ENCODE results near the gene OBP2A.
"Not testable (repeated sequence)": the region's sequence is repeated elsewhere in the genome, so short reads cannot be mapped to it uniquely, and the experiment has no call there.

Gene OBP2A

DNA sequence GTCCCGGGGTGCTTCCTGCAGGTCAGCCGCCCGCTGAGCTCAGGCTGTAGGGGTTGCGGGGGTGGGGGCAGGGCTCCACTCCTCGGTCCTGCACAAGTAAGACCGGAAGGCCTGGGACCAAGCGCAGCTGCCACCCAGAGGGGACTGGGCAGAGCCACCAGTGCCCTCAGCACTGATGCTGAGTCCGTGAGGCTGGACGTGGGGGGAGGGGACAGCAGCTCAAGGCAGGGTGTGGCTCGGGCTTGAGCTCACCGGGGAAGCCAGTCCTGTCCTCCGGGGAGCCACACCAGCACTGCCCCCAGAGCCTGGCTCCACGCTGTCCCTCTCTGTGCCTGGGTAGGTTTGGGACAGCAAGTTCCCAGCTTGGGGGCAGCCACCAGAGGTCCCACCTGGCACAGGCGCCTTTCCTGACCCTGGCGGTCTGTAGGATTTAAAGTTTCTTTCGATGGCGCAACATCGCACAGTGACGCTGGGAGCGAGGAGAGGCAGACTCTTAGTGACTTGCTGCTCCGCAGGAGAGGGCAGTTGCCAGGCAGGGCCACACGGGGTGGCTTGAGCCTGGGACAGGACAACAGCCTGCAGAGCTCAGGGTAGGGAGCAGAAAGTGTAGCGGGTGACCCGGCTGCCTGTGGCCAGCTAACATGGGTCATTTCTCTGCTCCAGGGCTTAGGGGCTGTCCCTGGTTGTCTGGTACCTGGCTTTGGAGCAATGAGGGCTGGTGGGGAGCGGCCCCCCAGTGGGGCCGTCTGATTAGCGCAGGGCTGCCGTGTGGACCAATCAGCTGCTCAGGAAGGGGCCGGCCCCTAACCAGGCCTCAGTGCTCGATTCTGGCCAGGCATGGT is 19.0 kb upstream of the OBP2A start:
- DNase-seq (ENCODE audit: low read depth): no peak

DNA sequence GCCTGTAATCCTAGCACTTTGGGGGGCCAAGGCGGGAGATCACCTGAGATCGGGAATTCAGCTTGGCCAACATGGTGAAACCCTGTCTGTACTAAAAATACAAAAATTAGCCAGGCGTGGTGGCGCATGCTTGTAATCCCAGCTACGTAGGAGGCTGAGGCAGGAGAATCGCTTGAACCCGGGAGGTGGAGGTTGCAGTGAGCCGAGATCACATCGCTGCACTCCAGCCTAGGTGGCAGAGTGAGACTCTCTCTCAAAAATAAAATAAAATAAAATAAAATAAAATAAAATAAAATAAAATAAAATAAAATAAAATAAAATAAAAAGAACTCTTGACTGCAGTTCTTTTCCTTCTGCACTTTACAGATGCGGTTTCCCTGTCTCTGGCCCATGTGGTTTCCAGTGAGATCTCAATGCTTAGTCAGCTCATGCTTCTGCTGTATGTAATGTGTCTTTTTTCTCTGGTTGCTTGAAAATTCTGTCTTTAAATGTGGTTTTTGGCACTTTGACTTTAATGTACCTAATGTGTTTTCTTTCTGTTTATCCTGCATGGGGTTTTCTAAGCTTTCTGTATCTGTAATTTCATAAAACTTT is 17.0 kb upstream of the OBP2A start:
- DNase-seq (ENCODE audit: low read depth): not testable (repeated sequence)

DNA sequence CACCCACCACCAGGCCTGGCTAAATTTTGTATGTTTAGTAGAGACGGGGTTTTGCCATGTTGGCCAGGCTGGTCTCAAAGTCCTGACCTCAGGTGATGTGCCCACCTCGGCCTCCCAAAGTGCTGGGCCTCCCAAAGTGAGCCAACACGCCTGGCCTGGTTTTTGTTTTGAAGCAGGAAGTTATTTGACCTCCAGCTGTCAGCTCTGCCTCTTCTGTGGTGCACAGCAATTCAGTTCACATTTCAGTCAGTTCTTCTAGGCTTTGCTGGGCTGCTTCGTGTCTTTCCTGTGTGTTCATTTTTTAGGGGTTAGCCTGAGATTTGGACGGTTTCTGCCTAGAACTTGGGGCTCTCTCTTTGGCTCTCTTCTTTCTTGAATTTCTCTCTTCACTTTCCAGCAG is 15.8 kb upstream of the OBP2A start:
- no peak for DNase-seq (ENCODE audit: low read depth)

DNA sequence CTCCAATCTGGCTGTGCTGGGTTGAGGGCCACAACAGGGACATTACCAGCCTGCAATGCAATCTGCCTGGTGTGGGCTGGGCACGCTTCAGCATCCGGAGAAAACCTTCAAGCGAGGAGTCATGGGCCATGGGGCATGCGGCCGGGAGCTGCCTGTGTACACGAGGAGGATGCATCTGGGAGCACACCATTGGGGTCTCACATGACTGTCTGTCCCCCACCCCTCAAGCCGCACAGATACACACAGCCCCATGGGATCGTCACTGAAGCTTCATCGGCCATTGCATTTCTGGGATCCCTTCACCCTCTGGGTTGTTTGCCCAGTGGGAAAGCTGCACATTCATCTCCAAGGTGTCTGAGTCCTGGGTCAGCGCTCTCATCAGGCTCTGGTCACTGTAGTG is 14.8 kb upstream of the OBP2A start:
- no peak for DNase-seq (ENCODE audit: low read depth)

DNA sequence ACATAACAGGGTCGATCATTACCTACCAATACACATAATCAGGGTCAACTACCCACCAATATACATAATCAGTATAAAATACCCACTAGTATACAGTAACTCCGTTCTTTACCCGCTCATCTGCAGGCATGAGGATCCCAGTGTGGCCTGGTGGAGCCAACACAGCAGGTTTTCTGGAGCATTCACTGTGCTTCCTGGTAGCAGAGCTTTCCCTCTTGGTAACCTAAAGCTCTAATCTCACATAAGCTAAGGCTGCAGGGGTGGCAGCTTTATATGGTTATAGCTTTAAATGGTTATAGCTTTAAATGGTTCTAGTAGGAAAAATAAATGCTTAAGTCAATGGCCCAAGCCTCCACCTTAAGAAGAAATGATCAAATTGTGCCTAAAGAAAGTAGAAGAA is 12.8 kb upstream of the OBP2A start:
- DNase-seq (ENCODE audit: low read depth): no peak

DNA sequence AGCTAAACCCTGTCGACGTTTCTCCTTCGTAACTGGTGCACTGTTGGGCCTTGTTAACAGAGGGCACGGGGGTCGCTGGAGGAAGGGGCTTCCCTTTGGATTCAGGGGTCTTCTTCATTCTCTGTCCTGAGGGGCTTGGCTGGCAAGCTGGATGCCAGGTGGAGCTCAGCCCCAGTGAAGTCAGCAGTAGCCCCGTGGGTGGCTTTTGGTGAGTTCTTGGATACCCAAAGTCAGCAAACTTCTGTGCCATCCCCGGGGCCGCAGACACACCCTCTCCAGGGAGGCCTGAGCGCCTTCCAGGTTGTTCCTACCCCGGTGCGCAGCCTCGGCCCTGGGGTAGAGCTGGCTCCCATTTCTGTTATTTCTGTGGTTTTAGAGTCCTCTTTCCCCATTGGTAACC is 12.3 kb upstream of the OBP2A start:
- no peak for DNase-seq (ENCODE audit: low read depth)

DNA sequence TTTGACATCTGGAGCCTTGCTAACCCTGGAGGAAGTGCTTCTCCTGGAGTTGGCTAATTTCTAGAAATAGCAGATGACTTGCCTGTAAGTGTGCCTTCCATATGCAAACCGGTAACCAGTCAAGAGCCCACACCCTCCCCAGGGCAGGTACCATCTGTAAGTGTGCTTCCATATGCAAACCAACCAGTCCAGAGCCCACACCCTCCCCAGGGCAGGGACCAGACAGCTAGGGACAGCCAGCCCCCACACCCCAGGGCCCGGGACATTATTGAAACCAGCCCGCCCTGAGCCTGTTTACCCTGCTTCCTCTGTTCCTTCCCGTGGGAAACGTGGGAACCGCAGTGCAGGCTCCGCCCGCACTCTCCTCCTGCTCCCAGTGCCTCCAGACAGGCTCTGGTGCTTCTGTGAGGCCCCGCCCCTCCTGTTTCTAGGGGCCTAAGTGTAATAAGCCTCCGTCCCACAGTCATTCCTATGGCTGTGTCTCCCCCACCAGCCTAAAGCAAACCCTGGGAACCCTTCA is 11.7 kb upstream of the OBP2A start:
- DNase-seq (ENCODE audit: low read depth): not testable (repeated sequence)

DNA sequence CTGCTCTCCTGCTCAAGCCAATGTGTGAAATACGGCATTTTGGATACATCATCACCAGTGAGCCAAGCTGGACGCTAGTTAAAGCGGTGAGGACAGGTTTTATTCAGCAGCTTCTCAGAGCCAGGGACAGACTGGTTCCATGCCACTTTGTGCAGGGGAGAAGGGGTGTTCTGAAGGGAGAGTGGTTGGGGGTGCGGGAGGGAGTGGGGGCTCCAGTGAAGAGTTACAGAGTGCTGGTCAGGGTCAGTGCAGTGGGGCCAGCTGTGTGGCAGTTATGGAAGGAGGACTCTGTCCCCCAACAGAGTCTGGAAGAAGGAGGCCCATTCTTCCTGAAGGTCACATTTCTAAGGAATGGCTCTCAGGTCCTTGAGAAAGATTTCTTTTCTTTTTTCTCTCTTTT is 11.1 kb upstream of the OBP2A start:
- not testable (repeated sequence) for DNase-seq (ENCODE audit: low read depth)

DNA sequence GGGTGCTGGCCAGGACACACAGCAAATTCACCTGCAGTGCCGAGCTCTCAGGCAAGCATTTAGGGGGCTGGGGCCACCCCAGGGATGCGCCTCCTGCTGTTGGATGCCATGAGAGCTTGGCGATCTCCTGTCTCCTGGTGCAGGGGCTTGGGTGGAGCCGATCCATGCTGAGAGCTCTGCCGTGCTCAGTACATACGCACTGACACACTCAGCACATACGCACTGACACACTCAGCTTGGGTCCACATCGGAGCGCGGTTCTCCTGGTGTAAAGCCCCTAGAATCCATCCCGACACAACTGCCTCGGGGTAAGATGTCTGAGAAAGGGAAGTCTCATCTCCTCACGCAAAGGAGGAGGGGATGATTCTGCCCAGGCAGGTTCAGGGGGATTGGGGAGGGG is 10.3 kb upstream of the OBP2A start:
- not testable (repeated sequence) for DNase-seq (ENCODE audit: low read depth)

DNA sequence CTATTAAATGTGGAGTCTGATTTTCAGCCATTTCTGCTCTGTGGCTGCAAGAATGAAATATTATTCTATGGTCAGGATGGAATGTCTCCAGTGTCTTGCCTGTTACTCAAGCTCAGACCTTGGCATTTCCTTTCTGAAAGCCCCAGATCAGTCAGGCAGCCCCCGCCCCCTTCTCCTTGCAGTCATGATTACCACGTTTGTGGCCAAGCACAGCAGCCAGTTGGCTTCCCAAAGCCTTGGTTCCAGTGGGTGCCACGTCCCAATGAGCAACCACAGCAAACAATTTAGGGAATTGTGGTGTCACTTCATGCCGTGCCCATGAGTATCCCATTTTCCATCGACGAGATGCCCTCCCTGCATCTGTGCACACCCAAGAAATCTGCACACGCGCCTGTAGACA is 9.7 kb upstream of the OBP2A start:
- peak; percentile 82 for DNase-seq (ENCODE audit: low read depth)

DNA sequence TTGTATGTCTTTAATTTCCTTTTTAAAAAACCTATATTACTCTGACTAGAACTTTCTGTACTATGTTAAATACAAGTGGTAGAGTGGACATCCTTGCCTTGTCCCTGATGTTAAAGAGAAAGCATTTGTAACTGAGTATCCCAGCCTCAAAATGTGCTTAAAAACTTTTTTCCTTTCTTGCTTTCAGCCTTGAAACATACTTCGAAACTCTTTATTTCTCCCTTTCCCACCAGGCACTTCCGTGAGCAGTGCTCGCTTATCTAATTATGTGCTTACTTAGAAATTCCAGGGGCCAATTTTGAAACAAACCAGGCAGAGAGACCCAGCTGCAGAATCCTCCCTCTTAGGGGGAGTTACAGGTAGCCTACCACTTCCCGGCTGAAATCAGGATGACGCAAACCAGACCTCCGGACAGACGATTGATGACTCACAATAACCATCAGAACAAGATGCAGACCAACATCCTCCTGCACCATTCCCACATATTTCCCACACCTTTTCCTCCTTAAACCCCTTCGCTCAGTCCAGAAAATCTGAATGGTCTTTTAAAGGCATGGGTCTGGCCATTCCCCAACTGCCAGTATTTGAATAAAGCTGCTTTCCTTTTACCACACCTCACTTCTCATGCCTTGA is 2.5 kb upstream of the OBP2A start:
- DNase-seq (ENCODE audit: low read depth): not testable (repeated sequence)

DNA sequence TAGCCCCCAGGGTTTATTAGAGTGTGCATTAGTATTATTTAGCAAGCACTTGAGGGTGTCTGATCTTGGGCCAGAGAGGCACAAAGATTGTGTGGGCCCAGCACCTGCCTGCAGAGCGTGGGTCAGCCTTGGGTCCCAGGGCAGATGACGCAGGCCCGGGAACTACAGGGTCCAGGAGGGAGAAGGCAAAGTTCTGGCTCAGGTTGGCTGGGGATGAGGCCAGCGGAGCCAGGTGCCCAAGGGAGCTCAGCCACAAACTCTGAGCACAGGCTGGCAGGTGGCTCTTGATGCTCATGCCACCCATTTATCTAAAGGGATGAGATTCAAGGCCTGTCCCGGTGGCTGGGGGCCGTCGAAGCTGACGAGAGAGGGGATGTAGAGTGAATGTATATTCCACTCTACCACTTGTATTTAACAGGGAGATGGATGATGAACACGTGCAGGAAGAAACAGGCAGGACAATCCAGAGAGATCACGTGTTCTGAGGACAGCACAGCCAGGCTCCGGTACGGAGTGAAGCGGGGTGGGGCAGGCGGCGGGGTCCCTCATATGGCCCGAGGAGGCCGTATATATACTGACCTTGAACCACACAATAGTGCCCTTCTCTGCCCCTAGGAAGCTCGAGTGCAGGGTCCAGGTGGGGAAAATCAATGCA is 818 bp upstream of the OBP2A start:
- no peak for DNase-seq (ENCODE audit: low read depth)

DNA sequence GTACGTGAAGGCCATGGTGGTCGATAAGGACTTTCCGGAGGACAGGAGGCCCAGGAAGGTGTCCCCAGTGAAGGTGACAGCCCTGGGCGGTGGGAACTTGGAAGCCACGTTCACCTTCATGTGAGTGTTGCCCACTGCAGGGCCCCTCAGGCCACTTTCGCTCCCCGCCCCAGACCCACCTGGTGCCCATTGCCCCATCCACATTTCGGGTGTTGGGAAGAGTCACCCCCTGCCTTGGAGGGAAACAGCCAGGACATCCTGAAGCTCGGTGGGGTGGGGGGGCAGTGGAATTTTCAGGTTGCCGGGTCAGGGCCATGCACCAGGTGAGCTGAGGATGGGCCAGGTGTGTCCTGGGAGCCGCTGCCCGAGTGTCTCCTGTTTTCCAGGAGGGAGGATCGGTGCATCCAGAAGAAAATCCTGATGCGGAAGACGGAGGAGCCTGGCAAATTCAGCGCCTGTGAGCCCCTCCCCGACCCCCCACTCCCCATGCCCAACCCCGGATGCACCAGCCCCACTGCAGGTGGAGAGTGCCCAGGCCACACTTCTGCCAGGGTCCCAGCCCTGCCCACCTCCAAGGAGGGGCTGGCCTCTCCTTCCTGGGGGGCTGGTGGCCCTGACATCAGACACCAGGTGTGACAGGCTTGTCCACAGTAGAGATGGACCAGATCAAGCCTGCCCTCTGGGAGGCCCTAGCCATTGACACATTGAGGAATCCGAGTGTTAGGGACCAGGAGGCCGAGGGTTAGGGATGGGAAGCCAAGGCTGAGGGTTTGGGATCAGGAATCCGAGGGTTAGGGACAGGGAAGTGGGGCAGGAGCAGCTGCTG is 1.1 kb downstream of the OBP2A start:
- not testable (repeated sequence) for DNase-seq (ENCODE audit: low read depth)

DNA sequence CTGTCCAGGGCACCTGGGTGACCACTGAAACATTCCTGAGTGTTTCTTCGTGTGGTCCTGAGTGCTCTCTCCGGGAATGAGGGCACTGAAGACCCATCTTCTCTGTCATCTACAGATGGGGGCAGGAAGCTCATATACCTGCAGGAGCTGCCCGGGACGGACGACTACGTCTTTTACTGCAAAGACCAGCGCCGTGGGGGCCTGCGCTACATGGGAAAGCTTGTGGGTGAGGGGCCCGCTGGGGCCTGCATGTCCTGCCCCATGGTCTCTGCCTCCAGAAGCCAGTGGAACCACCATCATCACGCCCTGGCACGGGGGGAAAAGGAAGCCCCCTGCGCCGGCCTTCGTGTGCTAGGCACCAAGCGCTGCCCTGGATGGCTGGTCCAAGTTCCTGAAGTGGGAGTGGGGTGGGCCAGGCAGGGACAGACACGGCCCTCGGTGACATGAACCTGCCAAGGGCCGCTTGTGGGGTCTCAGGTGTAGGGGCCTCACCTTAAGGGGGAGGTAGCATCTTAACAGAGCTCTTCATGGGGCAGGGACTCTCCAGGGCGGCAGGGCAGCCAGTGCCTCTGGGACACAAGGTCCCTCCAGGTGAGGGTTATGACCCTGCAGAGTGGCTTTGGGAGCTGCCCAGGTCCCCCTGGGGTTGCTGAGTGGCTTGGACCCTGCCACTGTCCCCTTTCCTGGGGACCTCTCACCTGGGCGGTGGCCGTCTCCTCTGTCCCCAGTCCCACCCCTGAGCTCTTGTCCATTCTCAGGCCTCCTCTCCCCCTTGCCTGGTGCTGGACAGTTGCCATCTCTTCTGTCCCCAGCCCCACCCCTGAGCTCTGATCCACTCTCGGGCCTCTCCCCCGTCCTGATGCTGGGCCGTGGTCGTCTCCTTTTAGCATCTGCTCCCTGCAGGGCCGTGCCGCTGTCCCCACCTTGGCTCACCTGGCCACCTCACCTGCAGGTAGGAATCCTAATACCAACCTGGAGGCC is 2.1 kb downstream of the OBP2A start:
- no peak for DNase-seq (ENCODE audit: low read depth)

DNA sequence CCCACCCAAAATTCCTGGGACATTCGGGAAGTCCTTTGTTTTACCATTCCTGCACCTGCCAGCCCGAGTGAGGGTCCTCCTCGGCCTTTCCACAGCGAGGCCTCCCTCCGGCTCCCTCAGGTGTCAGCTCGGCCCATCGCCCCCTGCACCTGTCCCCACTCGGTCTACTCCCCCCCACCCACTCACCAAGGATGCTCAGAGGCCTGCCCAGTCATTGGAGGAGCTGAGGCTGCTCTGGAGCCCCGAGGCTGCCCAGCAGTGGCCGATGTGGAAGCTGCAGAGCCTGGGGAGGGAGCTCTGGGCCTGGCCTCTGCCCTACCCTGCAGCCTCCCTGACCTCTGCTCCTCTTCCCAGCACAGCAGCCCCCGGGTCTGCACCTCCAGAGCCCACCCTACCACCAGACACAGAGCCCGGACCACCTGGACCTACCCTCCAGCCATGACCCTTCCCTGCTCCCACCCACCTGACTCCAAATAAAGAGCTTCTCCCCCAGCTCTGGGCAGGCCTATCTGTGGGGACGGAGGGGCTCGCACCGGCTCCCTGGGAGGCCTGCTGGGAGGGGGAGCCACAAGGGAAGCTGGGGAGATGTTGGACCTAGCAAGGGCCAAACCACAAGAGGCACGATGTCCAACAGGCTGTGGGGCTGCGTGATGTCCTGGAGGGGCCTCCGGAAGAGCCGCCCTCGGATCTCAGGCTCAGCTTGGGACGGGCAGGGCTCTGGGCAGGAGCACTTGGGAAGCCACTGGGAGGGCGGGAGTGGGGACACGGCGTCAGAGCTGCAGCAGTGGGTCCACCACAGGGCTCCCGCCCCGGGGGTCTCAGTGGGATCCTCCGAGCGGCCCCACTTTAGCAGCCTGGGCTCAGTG is 3.8 kb downstream of the OBP2A start:
- DNase-seq (ENCODE audit: low read depth): not testable (repeated sequence)

DNA sequence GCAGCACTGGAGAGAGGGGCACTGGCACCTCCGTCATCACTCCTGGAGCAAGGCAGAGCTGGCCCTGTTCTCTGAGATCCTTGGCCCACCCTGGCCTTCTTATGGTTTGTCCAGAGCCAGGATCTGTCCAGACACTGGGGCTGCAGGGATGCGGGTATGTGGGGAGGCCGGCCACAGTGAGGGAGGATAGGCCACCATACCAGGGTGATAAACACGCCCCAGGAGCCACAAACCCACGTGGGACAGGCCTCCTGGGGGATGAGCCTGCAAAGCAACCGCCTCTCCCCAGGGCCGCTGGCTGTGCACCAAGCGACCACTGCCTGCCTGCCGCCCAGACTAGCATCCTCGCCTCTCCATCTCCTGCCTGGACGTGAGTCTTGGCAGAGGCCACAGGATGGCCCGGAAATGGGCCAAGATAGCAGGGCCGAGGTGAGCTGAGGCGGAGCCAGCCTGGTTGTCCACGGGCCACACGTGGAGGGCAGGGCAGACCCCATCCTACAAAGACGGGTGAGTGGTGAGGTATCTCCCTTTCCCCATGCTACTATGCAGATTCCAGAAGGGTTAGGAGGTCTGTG is 4.5 kb downstream of the OBP2A start:
- no peak for DNase-seq (ENCODE audit: low read depth)

DNA sequence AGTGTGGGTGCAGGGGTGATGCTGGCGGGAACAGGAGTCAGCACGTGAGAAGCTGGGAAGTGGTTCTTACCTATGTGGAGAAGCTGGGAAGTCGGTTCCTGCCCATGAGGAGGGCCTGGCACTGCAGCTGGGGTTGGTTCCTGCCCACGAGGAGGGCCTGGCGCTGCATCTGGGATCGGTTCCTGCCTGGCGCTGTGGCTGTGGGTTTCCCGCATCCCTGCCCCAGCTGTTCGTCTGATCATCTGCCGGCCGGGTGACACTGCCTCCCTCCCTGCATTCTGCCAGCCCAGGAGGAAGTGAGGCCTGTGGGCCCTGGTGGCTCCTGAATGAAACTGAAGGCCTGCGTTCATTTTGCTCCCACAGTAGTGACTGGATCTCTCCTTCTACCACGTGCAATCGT is 5.1 kb downstream of the OBP2A start:
- DNase-seq (ENCODE audit: low read depth): no peak

DNA sequence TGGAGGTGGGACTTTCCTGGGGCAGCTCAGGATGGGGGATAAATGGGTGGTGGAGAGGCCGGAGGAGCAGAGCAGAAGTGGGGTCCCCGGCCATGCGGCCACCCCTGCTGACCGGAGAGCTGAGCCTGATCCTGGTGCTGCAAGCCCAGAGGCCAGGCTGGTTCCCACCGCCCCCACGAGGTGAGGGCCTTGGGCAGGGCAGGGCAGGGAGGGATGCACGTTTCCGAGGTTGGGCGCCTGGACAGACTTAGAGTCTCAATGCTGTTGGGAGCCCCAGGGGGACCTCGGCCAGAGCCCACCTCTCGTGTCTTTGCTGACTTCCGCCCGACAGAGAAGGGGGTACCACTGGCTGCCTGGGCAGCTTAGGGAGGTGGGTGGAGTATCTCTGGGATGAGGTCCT is 5.5 kb downstream of the OBP2A start:
- DNase-seq (ENCODE audit: low read depth): no peak

Measured in stromal cell of bone marrow (primary cell).